ENCODE measurements around the gene TNS3. TPM values are rescaled to one million over a fixed set of nuclear protein-coding genes. Genes with fewer than 3 reads are reported as not detected.

The TNS3 gene
- polyA plus RNA-seq, 1 of the 3 experiments (the other 2 are of a cell fraction) = 72.3 TPM

DNA sequence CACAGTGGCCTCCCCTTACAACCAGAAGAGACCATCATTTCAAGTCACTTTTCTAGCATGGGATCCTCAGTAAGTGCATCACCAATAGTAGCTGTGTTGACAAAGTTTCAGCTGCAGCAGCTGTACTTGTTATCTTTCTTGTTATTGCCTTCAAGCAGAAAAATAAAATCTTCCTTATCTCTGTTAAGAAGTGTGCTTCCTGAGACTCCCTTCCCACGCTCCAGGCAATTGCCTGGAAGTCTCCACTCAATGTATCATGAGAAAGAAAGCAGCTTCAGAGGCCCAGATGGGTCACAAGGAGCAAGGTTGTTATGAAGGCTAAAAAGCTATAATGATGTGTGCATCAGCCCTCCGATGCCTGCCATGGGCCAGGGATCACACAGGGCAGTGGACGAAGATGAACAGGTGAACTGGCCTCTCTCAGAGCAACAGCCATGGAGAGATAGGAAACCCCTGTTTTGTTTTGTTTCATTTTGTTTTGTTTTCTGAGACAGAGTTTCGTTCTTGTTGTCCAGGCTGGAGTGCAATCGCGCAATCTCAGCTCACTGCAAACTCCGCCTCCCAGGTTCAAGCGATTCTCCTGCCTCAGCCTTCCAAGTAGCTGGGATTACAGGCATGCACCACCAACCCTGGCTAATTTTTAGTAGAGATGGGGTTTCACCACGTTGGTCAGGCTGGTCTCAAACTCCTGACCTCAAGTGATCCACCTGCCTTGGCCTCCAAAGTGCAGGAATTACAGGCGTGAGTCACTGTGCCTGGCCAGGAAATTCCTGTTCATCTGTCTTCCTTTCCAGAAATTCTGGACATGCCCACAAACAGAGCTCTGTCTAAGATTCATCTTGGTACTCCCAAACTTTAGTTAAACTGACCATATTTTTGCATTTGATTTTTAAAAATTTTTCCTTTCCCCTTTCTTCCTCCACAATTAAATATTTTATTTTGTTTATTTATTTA is 340.5 kb downstream of the TNS3 start (continued):
- TF ChIP-seq, protein P1, sequence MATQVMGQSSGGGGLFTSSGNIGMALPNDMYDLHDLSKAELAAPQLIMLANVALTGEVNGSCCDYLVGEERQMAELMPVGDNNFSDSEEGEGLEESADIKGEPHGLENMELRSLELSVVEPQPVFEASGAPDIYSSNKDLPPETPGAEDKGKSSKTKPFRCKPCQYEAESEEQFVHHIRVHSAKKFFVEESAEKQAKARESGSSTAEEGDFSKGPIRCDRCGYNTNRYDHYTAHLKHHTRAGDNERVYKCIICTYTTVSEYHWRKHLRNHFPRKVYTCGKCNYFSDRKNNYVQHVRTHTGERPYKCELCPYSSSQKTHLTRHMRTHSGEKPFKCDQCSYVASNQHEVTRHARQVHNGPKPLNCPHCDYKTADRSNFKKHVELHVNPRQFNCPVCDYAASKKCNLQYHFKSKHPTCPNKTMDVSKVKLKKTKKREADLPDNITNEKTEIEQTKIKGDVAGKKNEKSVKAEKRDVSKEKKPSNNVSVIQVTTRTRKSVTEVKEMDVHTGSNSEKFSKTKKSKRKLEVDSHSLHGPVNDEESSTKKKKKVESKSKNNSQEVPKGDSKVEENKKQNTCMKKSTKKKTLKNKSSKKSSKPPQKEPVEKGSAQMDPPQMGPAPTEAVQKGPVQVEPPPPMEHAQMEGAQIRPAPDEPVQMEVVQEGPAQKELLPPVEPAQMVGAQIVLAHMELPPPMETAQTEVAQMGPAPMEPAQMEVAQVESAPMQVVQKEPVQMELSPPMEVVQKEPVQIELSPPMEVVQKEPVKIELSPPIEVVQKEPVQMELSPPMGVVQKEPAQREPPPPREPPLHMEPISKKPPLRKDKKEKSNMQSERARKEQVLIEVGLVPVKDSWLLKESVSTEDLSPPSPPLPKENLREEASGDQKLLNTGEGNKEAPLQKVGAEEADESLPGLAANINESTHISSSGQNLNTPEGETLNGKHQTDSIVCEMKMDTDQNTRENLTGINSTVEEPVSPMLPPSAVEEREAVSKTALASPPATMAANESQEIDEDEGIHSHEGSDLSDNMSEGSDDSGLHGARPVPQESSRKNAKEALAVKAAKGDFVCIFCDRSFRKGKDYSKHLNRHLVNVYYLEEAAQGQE (IDR thresholded peaks at IDR 0.05; ENCODE audit: low read depth, low read length) = no peak
- TF ChIP-seq ELF1 (IDR thresholded peaks at IDR 0.05) = no peak
- TF ChIP-seq FOXJ3 (CRISPR knock-in tag; IDR thresholded peaks at IDR 0.05) = no peak

DNA sequence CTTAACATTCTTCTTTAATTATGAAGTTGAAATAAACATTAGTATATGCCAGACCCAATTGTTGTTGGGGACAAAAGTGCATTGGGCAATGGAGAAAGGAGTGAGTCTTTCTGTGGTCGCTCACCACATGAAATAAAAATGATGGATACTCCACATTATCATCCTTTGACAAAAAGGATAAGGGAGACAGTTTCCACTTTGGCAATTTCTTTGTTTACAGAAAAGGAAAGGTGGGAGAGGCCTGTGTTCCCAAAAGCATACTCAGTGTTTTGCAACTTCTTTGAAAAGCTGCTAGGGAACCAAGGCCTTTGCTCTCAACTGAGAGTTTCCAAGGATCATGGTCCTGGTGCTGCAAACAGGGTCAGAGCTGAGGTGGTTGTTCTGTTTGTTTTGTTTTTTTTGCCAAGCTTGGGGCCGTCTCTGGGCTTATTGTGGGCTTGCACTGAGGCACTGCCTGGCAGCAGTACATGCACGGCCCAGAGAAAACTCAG is 341.9 kb downstream of the TNS3 start:
- no peaks in the 10 kb centered on the region for H3K9me3 ChIP-seq
- H2AFZ ChIP-seq (ENCODE audit: low read depth) = no peak overlapping the region
- H3K4me2 ChIP-seq = no peak overlapping the region
- H4K20me1 ChIP-seq (ENCODE audit: insufficient read depth) = no peaks in the 10 kb centered on the region
- no peak overlapping the region for H3K4me3 ChIP-seq (ENCODE audit: low read depth in 2 of 2, low read length in 1 of 2)
- ChIA-PET CTCF (interaction anchor here (0.6 to 4.3 kb wide), 3 partner anchors 14 to 1084 kb away, joined by 3 to 34 read pairs (median 3); no protein-coding TSS in a partner anchor), POLR2A (no interaction called here)
- 46% methylated on average over 3 of the region's 3 CpGs for WGBS (ENCODE audit: low lambda C conversion rate)
- no peaks in the 10 kb centered on the region for H3F3A ChIP-seq (replicated peaks; ENCODE audit: insufficient read depth)
- no peaks in the 10 kb centered on the region for H3K36me3 ChIP-seq (replicated peaks in 1 of 2; ENCODE audit: control insufficient read depth in 1 of 2, insufficient read depth in 2 of 2, low read length in 1 of 2)
- TF ChIP-seq EZH2phosphoT487 (IDR thresholded peaks at IDR 0.05; ENCODE audit: borderline replicate concordance, low read depth) (no peak), RCOR1 (IDR thresholded peaks at IDR 0.05; ENCODE audit: low read length) (no peak), CHD2 (IDR thresholded peaks at IDR 0.05; ENCODE audit: low read length, partially characterized antibody) (no peak), ELF1 (IDR thresholded peaks at IDR 0.05) (no peak), MXI1 (IDR thresholded peaks at IDR 0.05; ENCODE audit: low read depth, low read length) (no peak), MEF2A (IDR thresholded peaks at IDR 0.05; ENCODE audit: borderline replicate concordance, low read depth) (no peak), RAD21 (IDR thresholded peaks at IDR 0.05; ENCODE audit: low read length) (no peak), SIN3A (IDR thresholded peaks at IDR 0.05; ENCODE audit: borderline replicate concordance, low read depth, low read length) (no peak), FOXM1 (IDR thresholded peaks at IDR 0.05; ENCODE audit: low read depth) (no peak), YY1 (IDR thresholded peaks at IDR 0.05; ENCODE audit: low read depth) (no peak), RFX5 (IDR thresholded peaks at IDR 0.05; ENCODE audit: low read length) (no peak)
- TF ChIP-seq, protein P1 (IDR thresholded peaks at IDR 0.05; ENCODE audit: low read depth, low read length) = no peak
- TF ChIP-seq, protein P2, sequence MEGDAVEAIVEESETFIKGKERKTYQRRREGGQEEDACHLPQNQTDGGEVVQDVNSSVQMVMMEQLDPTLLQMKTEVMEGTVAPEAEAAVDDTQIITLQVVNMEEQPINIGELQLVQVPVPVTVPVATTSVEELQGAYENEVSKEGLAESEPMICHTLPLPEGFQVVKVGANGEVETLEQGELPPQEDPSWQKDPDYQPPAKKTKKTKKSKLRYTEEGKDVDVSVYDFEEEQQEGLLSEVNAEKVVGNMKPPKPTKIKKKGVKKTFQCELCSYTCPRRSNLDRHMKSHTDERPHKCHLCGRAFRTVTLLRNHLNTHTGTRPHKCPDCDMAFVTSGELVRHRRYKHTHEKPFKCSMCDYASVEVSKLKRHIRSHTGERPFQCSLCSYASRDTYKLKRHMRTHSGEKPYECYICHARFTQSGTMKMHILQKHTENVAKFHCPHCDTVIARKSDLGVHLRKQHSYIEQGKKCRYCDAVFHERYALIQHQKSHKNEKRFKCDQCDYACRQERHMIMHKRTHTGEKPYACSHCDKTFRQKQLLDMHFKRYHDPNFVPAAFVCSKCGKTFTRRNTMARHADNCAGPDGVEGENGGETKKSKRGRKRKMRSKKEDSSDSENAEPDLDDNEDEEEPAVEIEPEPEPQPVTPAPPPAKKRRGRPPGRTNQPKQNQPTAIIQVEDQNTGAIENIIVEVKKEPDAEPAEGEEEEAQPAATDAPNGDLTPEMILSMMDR (IDR thresholded peaks at IDR 0.05) = no peak
- TF ChIP-seq, protein P3, sequence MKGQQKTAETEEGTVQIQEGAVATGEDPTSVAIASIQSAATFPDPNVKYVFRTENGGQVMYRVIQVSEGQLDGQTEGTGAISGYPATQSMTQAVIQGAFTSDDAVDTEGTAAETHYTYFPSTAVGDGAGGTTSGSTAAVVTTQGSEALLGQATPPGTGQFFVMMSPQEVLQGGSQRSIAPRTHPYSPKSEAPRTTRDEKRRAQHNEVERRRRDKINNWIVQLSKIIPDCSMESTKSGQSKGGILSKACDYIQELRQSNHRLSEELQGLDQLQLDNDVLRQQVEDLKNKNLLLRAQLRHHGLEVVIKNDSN (IDR thresholded peaks at IDR 0.05; ENCODE audit: borderline replicate concordance, low read depth) = no peak
- TF ChIP-seq, protein P4, sequence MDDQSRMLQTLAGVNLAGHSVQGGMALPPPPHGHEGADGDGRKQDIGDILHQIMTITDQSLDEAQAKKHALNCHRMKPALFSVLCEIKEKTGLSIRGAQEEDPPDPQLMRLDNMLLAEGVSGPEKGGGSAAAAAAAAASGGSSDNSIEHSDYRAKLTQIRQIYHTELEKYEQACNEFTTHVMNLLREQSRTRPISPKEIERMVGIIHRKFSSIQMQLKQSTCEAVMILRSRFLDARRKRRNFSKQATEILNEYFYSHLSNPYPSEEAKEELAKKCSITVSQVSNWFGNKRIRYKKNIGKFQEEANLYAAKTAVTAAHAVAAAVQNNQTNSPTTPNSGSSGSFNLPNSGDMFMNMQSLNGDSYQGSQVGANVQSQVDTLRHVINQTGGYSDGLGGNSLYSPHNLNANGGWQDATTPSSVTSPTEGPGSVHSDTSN (IDR thresholded peaks at IDR 0.05) = no peak
- H3K9me2 ChIP-seq = no peaks in the 10 kb centered on the region
- H3K79me2 ChIP-seq (ENCODE audit: insufficient read depth) = no peaks in the 10 kb centered on the region
- no peak overlapping the region for H3K27ac ChIP-seq (ENCODE audit: low read depth in 2 of 2, low read length in 1 of 2)
- no peak for DNase-seq
- no peaks in the 10 kb centered on the region for H3K4me1 ChIP-seq (ENCODE audit: control insufficient read depth in 1 of 2, insufficient read depth in 2 of 2, low read depth in 1 of 2, low read length in 1 of 2)
- no peak overlapping the region for H3K9ac ChIP-seq
- peaks cover 5% of the 10 kb centered on the region for H3K27me3 ChIP-seq (ENCODE audit: insufficient read depth)

All from SK-N-SH (cell line).